Measurements from ENCODE around the gene CCDC89. TPM values are rescaled to one million over a fixed set of nuclear protein-coding genes. Genes with fewer than 3 reads are reported as not detected.

CCDC89 gene
- total and polyA plus RNA-seq, 2 of the 4 experiments (the other 2 are of a cell fraction) = 4.0 to 7.9 TPM

DNA sequence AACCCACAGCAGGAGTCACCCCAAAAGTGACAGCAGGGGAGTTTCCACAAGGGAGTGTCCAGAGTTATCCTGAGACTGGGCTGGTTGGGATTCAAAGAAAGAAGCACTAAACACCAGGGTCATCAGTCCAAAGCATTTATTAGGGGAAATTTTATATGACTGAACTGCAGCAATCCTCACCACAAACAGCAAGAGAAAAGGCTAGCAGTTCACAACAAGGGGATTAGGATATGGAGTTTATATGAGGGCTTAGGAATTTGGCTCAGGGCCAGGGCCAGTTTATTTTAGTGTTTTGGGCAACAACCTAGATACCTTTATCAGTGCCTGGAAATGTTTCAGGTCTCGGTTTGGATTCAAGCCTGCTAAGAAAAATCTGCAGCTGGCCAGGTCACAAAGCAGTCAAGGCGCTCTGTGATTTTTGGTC, 42.8 kb downstream of the CCDC89 start:
- Histone ChIP-seq H4K8ac (ENCODE audit: low read depth in 2 of 2, low read length in 2 of 2) (no peak overlapping the region), H3K27ac (ENCODE audit: insufficient read depth, low read length) (no peak overlapping the region), H2AFZ (replicated peaks; ENCODE audit: low read length, poor library complexity) (no peak overlapping the region), H3K23ac (ENCODE audit: low read depth, low read length) (no peak overlapping the region), H3K9ac (ENCODE audit: low read depth, low read length) (no peak overlapping the region), H2AK9ac (replicated peaks; ENCODE audit: low read depth, low read length, poor library complexity) (no peak overlapping the region), H4K20me1 (ENCODE audit: insufficient read depth, low read length) (no peaks in the 10 kb centered on the region), H3K79me1 (ENCODE audit: low read depth in 1 of 2, low read length in 2 of 2) (peaks cover 7 to 12% of the 10 kb centered on the region in 2 experiments; a peak in 3 of 4 replicates), H3K4me2 (ENCODE audit: low read depth, low read length) (no peak overlapping the region), H3K18ac (ENCODE audit: low read depth, low read length) (no peak overlapping the region), H3K36me3 (ENCODE audit: control insufficient read depth, insufficient read depth, low read length) (no peaks in the 10 kb centered on the region), H3K9me3 (ENCODE audit: control insufficient read depth, insufficient read depth, low read length) (no peaks in the 10 kb centered on the region), H3K14ac (replicated peaks; ENCODE audit: low read depth, low read length) (no peak overlapping the region), H2BK15ac (ENCODE audit: low read depth, low read length) (no peak overlapping the region), H2BK120ac (ENCODE audit: low read depth, low read length) (no peak overlapping the region), H3K9me1 (ENCODE audit: insufficient read depth, low read length) (no peaks in the 10 kb centered on the region), H3K4me1 (ENCODE audit: control insufficient read depth, insufficient read depth, low read length) (no peaks in the 10 kb centered on the region), H3K56ac (ENCODE audit: extremely low read depth, insufficient read depth, low read length) (no peak overlapping the region), H2AK5ac (ENCODE audit: low read depth, low read length) (no peak overlapping the region), H4K91ac (ENCODE audit: insufficient read depth, low read depth, low read length) (no peak overlapping the region), H2BK20ac (ENCODE audit: low read depth, low read length) (no peak overlapping the region), H3K4ac (ENCODE audit: low read depth, low read length) (no peak overlapping the region), H4K5ac (ENCODE audit: low read depth, low read length) (no peak overlapping the region), H2BK5ac (ENCODE audit: low read depth, low read length, poor library complexity, severe bottlenecking) (no peak overlapping the region), H3K4me3 (ENCODE audit: insufficient read depth, low read depth, low read length) (no peak overlapping the region), H3K27me3 (ENCODE audit: control insufficient read depth, insufficient read depth, low read length) (no peaks in the 10 kb centered on the region)
- no peak for ATAC-seq (ENCODE audit: low read depth)
- BruUV-seq (replicated peaks) = no TSS peak
- WGBS, 2 experiments (ENCODE audit: extremely low coverage in 2 of 2, insufficient read length in 1 of 2) = 28% methylated on average over 2 of the region's 2 CpGs; no CpG with 5 or more reads in 1 of the 2 experiments
- dilution Hi-C loops (cut with HindIII; ENCODE audit: low sequenced_read_pairs, unreplicated experiment) = no loop called here
- TF ChIP-seq RCOR1 (IDR thresholded peaks at IDR 0.05; ENCODE audit: insufficient replicate concordance, low read length) (no peak), CHD1 (IDR thresholded peaks at IDR 0.05; ENCODE audit: low read depth, low read length) (no peak), MXI1 (IDR thresholded peaks at IDR 0.05; ENCODE audit: borderline replicate concordance, low read depth, low read length) (no peak), NFE2L2 (IDR thresholded peaks at IDR 0.05; ENCODE audit: low read depth, low read length) (no peak), RAD21 (IDR thresholded peaks at IDR 0.05; ENCODE audit: low read length) (no peak), BHLHE40 (IDR thresholded peaks at IDR 0.05; ENCODE audit: low read depth, low read length) (no peak), RFX5 (IDR thresholded peaks at IDR 0.05; ENCODE audit: low read depth, low read length) (no peak), CEBPB (IDR thresholded peaks at IDR 0.05; ENCODE audit: low read depth, low read length) (no peak), MAFK (IDR thresholded peaks at IDR 0.05; ENCODE audit: low read depth, low read length) (no peak), MAZ (IDR thresholded peaks at IDR 0.05; ENCODE audit: borderline replicate concordance, low read depth, low read length) (no peak)
- TF ChIP-seq, protein P1, sequence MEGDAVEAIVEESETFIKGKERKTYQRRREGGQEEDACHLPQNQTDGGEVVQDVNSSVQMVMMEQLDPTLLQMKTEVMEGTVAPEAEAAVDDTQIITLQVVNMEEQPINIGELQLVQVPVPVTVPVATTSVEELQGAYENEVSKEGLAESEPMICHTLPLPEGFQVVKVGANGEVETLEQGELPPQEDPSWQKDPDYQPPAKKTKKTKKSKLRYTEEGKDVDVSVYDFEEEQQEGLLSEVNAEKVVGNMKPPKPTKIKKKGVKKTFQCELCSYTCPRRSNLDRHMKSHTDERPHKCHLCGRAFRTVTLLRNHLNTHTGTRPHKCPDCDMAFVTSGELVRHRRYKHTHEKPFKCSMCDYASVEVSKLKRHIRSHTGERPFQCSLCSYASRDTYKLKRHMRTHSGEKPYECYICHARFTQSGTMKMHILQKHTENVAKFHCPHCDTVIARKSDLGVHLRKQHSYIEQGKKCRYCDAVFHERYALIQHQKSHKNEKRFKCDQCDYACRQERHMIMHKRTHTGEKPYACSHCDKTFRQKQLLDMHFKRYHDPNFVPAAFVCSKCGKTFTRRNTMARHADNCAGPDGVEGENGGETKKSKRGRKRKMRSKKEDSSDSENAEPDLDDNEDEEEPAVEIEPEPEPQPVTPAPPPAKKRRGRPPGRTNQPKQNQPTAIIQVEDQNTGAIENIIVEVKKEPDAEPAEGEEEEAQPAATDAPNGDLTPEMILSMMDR (conservative IDR thresholded peaks at IDR 0.05; ENCODE audit: low read depth, low read length) = no peak
- TF ChIP-seq, protein P2, sequence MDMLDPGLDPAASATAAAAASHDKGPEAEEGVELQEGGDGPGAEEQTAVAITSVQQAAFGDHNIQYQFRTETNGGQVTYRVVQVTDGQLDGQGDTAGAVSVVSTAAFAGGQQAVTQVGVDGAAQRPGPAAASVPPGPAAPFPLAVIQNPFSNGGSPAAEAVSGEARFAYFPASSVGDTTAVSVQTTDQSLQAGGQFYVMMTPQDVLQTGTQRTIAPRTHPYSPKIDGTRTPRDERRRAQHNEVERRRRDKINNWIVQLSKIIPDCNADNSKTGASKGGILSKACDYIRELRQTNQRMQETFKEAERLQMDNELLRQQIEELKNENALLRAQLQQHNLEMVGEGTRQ (IDR thresholded peaks at IDR 0.05; ENCODE audit: low read depth, low read length) = no peak
- TF ChIP-seq, protein P3, sequence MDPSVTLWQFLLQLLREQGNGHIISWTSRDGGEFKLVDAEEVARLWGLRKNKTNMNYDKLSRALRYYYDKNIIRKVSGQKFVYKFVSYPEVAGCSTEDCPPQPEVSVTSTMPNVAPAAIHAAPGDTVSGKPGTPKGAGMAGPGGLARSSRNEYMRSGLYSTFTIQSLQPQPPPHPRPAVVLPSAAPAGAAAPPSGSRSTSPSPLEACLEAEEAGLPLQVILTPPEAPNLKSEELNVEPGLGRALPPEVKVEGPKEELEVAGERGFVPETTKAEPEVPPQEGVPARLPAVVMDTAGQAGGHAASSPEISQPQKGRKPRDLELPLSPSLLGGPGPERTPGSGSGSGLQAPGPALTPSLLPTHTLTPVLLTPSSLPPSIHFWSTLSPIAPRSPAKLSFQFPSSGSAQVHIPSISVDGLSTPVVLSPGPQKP (IDR thresholded peaks at IDR 0.05; ENCODE audit: borderline replicate concordance, low read depth, low read length) = no peak
- intact Hi-C loops (cut with micrococcal nuclease) = no loop called here
- POLR2A ChIA-PET (ENCODE audit: unreplicated experiment) = no interaction called here
- in situ Hi-C loops (cut with MboI; ENCODE audit: low sequenced_read_pairs) = no loop called here
- no peak for DNase-seq
- CTCF ChIA-PET = no interaction called here

Measured in IMR-90 (cell line).